Osteocyte (in vitro differentiated cells): ENCODE data around the gene NPAP1. TPM values are rescaled to one million over a fixed set of nuclear protein-coding genes. Genes with fewer than 3 reads are reported as not detected.
"Not testable (repeated sequence)": the region's sequence is repeated elsewhere in the genome, so short reads cannot be mapped to it uniquely, and the experiment has no call there.

Experiments used
- DNase-seq: peaks from one replicate; pipeline ENCODE4 v3.0.0; 2021; ENCODE audit warnings: mixed read lengths; ENCODE audit not compliant: unreplicated experiment; ENCODE audit errors: extremely low spot score
- H3K27ac Mint-ChIP-seq: one replicate; pipeline ENCODE4 v1.8.0; 2021; ENCODE audit warnings: mild to moderate bottlenecking, mixed read lengths; ENCODE audit not compliant: unreplicated experiment
- H3K27me3 Mint-ChIP-seq: one replicate; pipeline ENCODE4 v1.8.0; 2021; ENCODE audit warnings: mixed read lengths; ENCODE audit not compliant: unreplicated experiment
- H3K36me3 Mint-ChIP-seq: one replicate; pipeline ENCODE4 v1.8.0; 2021; ENCODE audit warnings: mixed read lengths; ENCODE audit not compliant: unreplicated experiment
- H3K4me1 Mint-ChIP-seq: one replicate; pipeline ENCODE4 v1.8.0; 2021; ENCODE audit warnings: mixed read lengths; ENCODE audit not compliant: unreplicated experiment
- H3K4me3 Mint-ChIP-seq: one replicate; pipeline ENCODE4 v1.8.0; 2021; ENCODE audit warnings: mild to moderate bottlenecking, moderate library complexity, mixed read lengths; ENCODE audit not compliant: unreplicated experiment
- H3K9me3 Mint-ChIP-seq: one replicate; pipeline ENCODE4 v1.8.0; 2021; ENCODE audit warnings: mixed read lengths; ENCODE audit not compliant: unreplicated experiment
- total RNA-seq: library from RNA; stranded (reverse); gene quantifications from 2 replicates; pipeline ENCODE4 v1.2.1, GENCODE V29; 2021
- TF ChIP-seq, protein P1 (sequence below): fragments of 200-600 bp; sonication (generic); IDR thresholded peaks from 2 replicates; pipeline ENCODE4 v1.5.0; 2021; ENCODE audit warnings: antibody characterized with exemption, mild to moderate bottlenecking, moderate library complexity

Gene NPAP1
- total RNA-seq, 1 donor from 2014 or later = not detected

GRCh38 chr15:24659622-24660021 lies 16.0 kb upstream of the NPAP1 start:
- no peak overlapping the region for H3K27ac Mint-ChIP-seq

DNA sequence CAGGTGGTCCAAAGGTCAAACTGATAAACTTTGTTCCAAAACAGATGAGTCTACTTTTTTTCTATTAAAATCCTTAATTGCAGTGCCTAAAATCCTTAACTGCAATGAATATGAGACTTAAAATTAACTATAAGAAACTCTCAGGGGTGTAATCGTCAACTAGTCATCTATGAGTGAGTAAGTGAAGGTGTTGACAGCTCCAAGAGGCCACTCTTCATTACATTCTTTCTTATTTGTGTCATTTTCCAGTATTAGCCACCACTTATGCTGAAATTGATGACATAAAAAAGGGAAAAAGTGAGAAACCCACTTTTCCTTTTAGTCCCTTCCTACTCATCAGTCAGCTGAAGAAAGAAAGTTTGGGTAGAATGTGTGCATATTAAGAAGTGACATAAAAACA lies 12.6 kb upstream of the NPAP1 start:
- H3K9me3 Mint-ChIP-seq = peaks cover 51% of the 10 kb centered on the region
- H3K27me3 Mint-ChIP-seq = no peaks in the 10 kb centered on the region

More at GRCh38 chr15:24659622-24660021, 16.0 kb upstream of the NPAP1 start:
- TF ChIP-seq, protein P1, sequence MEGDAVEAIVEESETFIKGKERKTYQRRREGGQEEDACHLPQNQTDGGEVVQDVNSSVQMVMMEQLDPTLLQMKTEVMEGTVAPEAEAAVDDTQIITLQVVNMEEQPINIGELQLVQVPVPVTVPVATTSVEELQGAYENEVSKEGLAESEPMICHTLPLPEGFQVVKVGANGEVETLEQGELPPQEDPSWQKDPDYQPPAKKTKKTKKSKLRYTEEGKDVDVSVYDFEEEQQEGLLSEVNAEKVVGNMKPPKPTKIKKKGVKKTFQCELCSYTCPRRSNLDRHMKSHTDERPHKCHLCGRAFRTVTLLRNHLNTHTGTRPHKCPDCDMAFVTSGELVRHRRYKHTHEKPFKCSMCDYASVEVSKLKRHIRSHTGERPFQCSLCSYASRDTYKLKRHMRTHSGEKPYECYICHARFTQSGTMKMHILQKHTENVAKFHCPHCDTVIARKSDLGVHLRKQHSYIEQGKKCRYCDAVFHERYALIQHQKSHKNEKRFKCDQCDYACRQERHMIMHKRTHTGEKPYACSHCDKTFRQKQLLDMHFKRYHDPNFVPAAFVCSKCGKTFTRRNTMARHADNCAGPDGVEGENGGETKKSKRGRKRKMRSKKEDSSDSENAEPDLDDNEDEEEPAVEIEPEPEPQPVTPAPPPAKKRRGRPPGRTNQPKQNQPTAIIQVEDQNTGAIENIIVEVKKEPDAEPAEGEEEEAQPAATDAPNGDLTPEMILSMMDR = no peak
- no peaks in the 10 kb centered on the region for H3K27me3 Mint-ChIP-seq
- peaks cover 53% of the 10 kb centered on the region for H3K9me3 Mint-ChIP-seq
- DNase-seq = no peak
- no peaks in the 10 kb centered on the region for H3K36me3 Mint-ChIP-seq
- no peak overlapping the region for H3K4me3 Mint-ChIP-seq
- no peaks in the 10 kb centered on the region for H3K4me1 Mint-ChIP-seq

GRCh38 chr15:24676431-24676830 lies 856 bp downstream of the NPAP1 start:
- no peak for DNase-seq
- H3K9me3 Mint-ChIP-seq = peaks cover 41% of the 10 kb centered on the region
- TF ChIP-seq, protein P1 = no peak
- no peaks in the 10 kb centered on the region for H3K27me3 Mint-ChIP-seq
- H3K4me1 Mint-ChIP-seq = no peaks in the 10 kb centered on the region
- H3K36me3 Mint-ChIP-seq = no peaks in the 10 kb centered on the region
- H3K27ac Mint-ChIP-seq = no peak overlapping the region
- H3K4me3 Mint-ChIP-seq = no peak overlapping the region

More for the DNA sequence above, 12.6 kb upstream of the NPAP1 start:
- no peak overlapping the region for H3K27ac Mint-ChIP-seq
- H3K4me1 Mint-ChIP-seq = no peaks in the 10 kb centered on the region
- DNase-seq = no peak
- no peak overlapping the region for H3K4me3 Mint-ChIP-seq
- no peaks in the 10 kb centered on the region for H3K36me3 Mint-ChIP-seq
- TF ChIP-seq, protein P1 = no peak

- TF ChIP-seq, protein P1 = no peak
- H3K27me3 Mint-ChIP-seq = no peaks in the 10 kb centered on the region
- DNase-seq = no peak
- H3K9me3 Mint-ChIP-seq = peaks cover 52% of the 10 kb centered on the region
- H3K27ac Mint-ChIP-seq = no peak overlapping the region
- H3K4me3 Mint-ChIP-seq = no peak overlapping the region
- H3K4me1 Mint-ChIP-seq = no peaks in the 10 kb centered on the region
- no peaks in the 10 kb centered on the region for H3K36me3 Mint-ChIP-seq
These were observed 2.9 kb downstream of the NPAP1 start for GRCh38 chr15:24678485-24678884.

- no peaks in the 10 kb centered on the region for H3K27me3 Mint-ChIP-seq
- TF ChIP-seq, protein P1 = no peak
- H3K9me3 Mint-ChIP-seq = peaks cover 56% of the 10 kb centered on the region
- no peaks in the 10 kb centered on the region for H3K36me3 Mint-ChIP-seq
- no peak overlapping the region for H3K27ac Mint-ChIP-seq
- H3K4me3 Mint-ChIP-seq = no peak overlapping the region
- no peak for DNase-seq
- no peaks in the 10 kb centered on the region for H3K4me1 Mint-ChIP-seq
These were observed 6.4 kb downstream of the NPAP1 start for GRCh38 chr15:24682002-24682401.

GRCh38 chr15:24682905-24683304 lies 7.3 kb downstream of the NPAP1 start:
- peaks cover 47% of the 10 kb centered on the region for H3K9me3 Mint-ChIP-seq
- H3K27ac Mint-ChIP-seq, H3K4me1 Mint-ChIP-seq, H3K27me3 Mint-ChIP-seq, H3K36me3 Mint-ChIP-seq, H3K4me3 Mint-ChIP-seq, DNase-seq: not testable (repeated sequence)
